Activated naive CD4-positive, alpha-beta T cell treated with anti-CD3 and anti-CD28 coated beads, Interleukin-2, amount 50 U/mL, for 24 hours (primary cell): ENCODE results near the gene ACOT12.

Experiments
- H3K27ac Mint-ChIP-seq: one replicate; pipeline ENCODE4 v1.8.0; 2021; ENCODE audit warnings: mild to moderate bottlenecking, mixed read lengths
- H3K27me3 Mint-ChIP-seq: one replicate; pipeline ENCODE4 v1.8.0; 2021; ENCODE audit warnings: mixed read lengths
- H3K36me3 Mint-ChIP-seq: one replicate; pipeline ENCODE4 v1.8.0; 2021; ENCODE audit warnings: mixed read lengths
- H3K4me1 Mint-ChIP-seq: one replicate; pipeline ENCODE4 v1.8.0; 2021; ENCODE audit warnings: mixed read lengths
- H3K4me3 Mint-ChIP-seq: one replicate; pipeline ENCODE4 v1.8.0; 2021; ENCODE audit warnings: mild to moderate bottlenecking, mixed read lengths
- H3K9me3 Mint-ChIP-seq: one replicate; pipeline ENCODE4 v1.8.0; 2021; ENCODE audit warnings: mixed read lengths

ACOT12 gene

DNA sequence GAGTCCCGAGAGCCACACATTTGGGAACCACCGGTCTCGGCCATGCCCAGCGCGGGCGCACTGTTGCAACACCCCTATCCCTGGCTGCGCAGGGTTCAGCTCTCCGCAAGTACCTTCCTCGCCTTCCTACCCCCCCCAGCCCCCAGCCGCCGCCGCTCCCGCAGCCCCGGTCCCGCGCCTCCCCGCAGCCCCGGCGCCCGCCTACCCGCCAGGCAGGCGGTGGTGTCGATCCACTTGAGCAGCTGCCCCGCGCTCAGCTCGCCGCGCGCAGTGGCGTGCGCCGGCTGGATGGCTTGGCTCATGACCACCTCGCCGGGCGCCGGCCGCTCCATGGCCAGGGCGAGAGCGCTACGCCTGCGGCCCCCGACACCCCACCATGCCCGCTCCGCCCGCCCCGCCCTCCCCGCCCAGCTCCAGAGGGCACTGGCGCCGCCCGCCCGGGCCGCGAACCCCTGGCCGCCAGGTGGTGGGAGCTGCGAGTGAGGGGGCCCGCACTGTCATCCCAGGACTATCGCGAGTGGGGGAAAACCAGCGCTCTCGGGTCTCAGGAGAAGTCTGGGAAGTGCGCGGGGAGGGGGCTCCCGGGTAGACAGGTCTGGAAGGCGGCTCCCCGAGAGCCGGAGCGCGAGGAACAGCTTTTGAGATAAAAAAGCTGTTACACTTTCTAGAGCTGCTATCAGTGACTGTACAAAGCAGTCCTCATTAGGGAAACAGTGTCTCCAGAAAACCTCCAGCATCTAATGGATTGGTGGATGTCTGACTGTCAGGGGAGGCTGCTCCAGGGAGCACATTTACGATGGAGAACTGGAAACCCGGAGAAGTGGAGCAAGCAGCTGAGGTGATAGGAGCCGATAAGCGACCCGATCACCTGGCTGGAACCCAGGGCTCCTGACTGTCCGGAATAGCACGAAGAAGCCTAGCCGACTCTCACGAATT is at the start of gene ACOT12:
Gene ACOT12, minus strand, starts transcription at position 352 of the 936 bp plus-strand sequence. Its CDS starts 20 bp downstream, at position 332.
- Mint-ChIP-seq H3K27ac (no peak within 1 kb of the TSS), H3K9me3 (peaks cover 5% of the 10 kb centered on the region), H3K4me3 (peak within 1 kb of the TSS; percentile 23), H3K27me3 (peaks cover 48% of the 10 kb centered on the region), H3K4me1 (peaks cover 5% of the 10 kb centered on the region), H3K36me3 (no peaks in the 10 kb centered on the region)

GRCh38 chr5:81435023-81435422 is 41.1 kb upstream of the ACOT12 start:
- Mint-ChIP-seq H3K4me3 (no peak overlapping the region), H3K4me1 (no peaks in the 10 kb centered on the region), H3K9me3 (no peaks in the 10 kb centered on the region), H3K36me3 (peaks cover 3% of the 10 kb centered on the region), H3K27ac (no peak overlapping the region), H3K27me3 (no peaks in the 10 kb centered on the region)

GRCh38 chr5:81429985-81430384 is 36.1 kb upstream of the ACOT12 start:
- Mint-ChIP-seq H3K27ac (no peak overlapping the region), H3K4me1 (peaks cover 12% of the 10 kb centered on the region), H3K27me3 (no peaks in the 10 kb centered on the region), H3K4me3 (no peak overlapping the region), H3K9me3 (no peaks in the 10 kb centered on the region), H3K36me3 (no peaks in the 10 kb centered on the region)

DNA sequence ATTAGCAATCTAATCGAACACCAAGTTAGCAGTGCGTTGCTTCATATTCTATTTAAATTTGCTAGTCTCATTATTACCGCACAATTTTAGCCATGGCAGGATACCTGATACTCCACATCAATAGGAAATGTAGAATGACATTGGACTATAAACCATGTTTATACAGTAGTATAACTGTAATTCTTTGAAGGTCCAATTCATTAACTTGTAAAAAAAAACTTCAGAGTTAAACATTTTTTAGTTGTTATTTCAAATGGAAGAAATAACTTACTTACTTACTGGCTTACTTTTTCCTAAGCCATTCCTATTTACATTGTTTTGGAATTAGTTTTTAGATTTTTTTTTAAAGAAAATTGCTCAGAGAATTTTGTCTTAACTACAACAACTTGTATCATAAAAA is 35.4 kb upstream of the ACOT12 start:
- no peak overlapping the region for H3K4me3 Mint-ChIP-seq
- no peaks in the 10 kb centered on the region for H3K36me3 Mint-ChIP-seq
- no peaks in the 10 kb centered on the region for H3K27me3 Mint-ChIP-seq
- peaks cover 12% of the 10 kb centered on the region for H3K4me1 Mint-ChIP-seq
- H3K9me3 Mint-ChIP-seq, result no peaks in the 10 kb centered on the region
- H3K27ac Mint-ChIP-seq, result no peak overlapping the region

GRCh38 chr5:81428861-81429260 is 34.9 kb upstream of the ACOT12 start:
- H3K27me3 Mint-ChIP-seq, result no peaks in the 10 kb centered on the region
- no peak overlapping the region for H3K4me3 Mint-ChIP-seq
- H3K36me3 Mint-ChIP-seq, result no peaks in the 10 kb centered on the region
- peaks cover 12% of the 10 kb centered on the region for H3K4me1 Mint-ChIP-seq
- H3K9me3 Mint-ChIP-seq, result no peaks in the 10 kb centered on the region
- no peak overlapping the region for H3K27ac Mint-ChIP-seq

GRCh38 chr5:81428446-81428845 is 34.5 kb upstream of the ACOT12 start:
- Mint-ChIP-seq H3K4me1 (peaks cover 12% of the 10 kb centered on the region), H3K27ac (no peak overlapping the region), H3K27me3 (no peaks in the 10 kb centered on the region), H3K36me3 (no peaks in the 10 kb centered on the region), H3K9me3 (no peaks in the 10 kb centered on the region), H3K4me3 (no peak overlapping the region)

DNA sequence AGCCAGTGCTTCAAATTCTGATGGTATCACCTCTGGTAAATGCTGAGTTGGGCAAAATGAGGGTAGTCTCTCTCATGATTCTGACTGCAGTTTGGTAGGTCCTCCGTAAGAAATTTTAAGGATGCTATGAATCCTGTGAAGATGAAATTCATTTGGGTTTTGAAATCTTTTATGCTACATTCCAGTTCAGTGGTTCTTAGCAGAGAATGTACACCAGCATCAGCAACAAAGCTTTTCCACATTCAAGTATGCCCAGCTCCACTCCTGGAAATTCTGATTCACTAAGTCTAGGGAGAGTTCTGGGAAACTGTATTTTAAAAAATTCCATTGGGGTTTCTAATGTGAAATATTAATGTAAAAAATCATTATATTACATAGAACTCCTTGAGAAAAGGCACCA is 33.6 kb upstream of the ACOT12 start:
- H3K4me1 Mint-ChIP-seq, result peaks cover 12% of the 10 kb centered on the region
- no peaks in the 10 kb centered on the region for H3K36me3 Mint-ChIP-seq
- H3K4me3 Mint-ChIP-seq, result no peak overlapping the region
- H3K9me3 Mint-ChIP-seq, result no peaks in the 10 kb centered on the region
- no peaks in the 10 kb centered on the region for H3K27me3 Mint-ChIP-seq
- H3K27ac Mint-ChIP-seq, result no peak overlapping the region

DNA sequence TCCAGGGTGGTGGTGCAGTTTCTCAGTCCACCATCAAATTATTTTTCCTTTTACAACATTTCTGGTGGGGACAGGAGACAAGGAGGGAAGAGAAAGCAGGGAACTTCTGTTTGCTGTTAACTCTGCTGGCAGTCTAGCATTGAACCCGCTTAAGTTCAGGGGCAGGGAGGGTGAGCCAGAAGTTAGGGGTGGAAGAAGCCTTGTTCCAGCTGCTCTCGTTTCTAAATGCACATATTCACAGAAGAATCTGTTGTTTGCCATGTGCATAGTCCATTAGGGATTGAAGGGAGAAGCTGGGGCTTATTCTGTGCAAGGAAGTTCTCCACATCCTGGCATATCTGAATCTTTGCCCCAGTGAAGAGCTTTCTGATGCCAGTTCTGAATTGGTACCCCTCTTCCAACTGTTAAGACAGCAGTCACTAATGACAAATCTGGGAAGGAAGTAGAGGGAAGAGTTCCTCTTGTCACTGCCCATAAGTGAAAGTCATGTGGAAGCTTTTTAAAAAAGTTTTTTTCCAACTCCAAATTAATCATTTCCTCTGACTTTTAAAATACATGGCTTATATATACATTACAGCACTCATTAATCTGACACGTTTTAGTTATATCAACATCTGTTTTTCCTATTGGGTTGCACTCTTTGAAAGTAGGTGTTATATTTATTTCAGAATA is 32.6 kb upstream of the ACOT12 start:
- H3K36me3 Mint-ChIP-seq, result no peaks in the 10 kb centered on the region
- H3K4me1 Mint-ChIP-seq, result peaks cover 12% of the 10 kb centered on the region
- H3K9me3 Mint-ChIP-seq, result no peaks in the 10 kb centered on the region
- no peak overlapping the region for H3K4me3 Mint-ChIP-seq
- peak overlapping the region; percentile 1 for H3K27ac Mint-ChIP-seq
- no peaks in the 10 kb centered on the region for H3K27me3 Mint-ChIP-seq

GRCh38 chr5:81425569-81425968 is 31.6 kb upstream of the ACOT12 start:
- Mint-ChIP-seq H3K36me3 (no peaks in the 10 kb centered on the region), H3K9me3 (no peaks in the 10 kb centered on the region), H3K27ac (no peak overlapping the region), H3K4me1 (peaks cover 12% of the 10 kb centered on the region), H3K27me3 (no peaks in the 10 kb centered on the region), H3K4me3 (no peak overlapping the region)

- H3K27me3 Mint-ChIP-seq, result no peaks in the 10 kb centered on the region
- H3K4me1 Mint-ChIP-seq, result peaks cover 18% of the 10 kb centered on the region
- H3K4me3 Mint-ChIP-seq, result no peak overlapping the region
- H3K27ac Mint-ChIP-seq, result no peak overlapping the region
- H3K36me3 Mint-ChIP-seq, result peaks cover 4% of the 10 kb centered on the region
- H3K9me3 Mint-ChIP-seq, result no peaks in the 10 kb centered on the region
Measured at GRCh38 chr5:81424728-81425127, 30.8 kb upstream of the ACOT12 start.

- H3K27ac Mint-ChIP-seq, result no peak overlapping the region
- H3K4me1 Mint-ChIP-seq, result peaks cover 18% of the 10 kb centered on the region
- no peaks in the 10 kb centered on the region for H3K9me3 Mint-ChIP-seq
- no peaks in the 10 kb centered on the region for H3K27me3 Mint-ChIP-seq
- H3K36me3 Mint-ChIP-seq, result peaks cover 6% of the 10 kb centered on the region
- H3K4me3 Mint-ChIP-seq, result no peak overlapping the region
Measured at GRCh38 chr5:81422671-81423070, 28.7 kb upstream of the ACOT12 start.

DNA sequence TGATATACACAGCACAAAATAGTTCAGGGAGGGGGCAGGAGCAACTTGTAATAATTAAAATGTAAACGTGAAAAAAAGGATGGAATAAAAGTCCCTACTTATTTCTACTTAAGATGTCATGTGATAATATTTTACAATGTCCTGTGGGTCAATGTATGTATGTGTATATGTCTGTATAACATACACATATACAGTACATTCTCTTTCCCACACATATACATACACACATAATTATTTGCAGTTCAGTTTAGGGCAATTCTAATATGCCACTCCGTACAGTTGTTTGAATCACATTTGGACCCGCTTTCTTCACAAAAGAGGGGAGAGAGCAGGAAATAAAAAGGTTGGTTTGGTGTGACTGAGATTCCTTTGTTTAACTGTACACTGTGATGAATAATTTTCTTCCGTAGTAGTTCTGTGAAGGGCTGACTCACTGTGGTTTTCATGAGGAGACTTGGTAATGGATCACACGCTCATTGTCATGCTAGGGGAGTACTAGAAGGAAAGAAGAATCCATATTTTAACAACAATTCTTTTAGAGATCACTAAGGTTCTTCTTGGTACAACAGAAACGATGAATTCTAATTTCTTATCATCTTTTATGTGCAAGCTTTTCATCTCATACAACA is 26.2 kb upstream of the ACOT12 start:
- Mint-ChIP-seq H3K4me1 (peaks cover 6% of the 10 kb centered on the region), H3K4me3 (no peak overlapping the region), H3K9me3 (no peaks in the 10 kb centered on the region), H3K27me3 (no peaks in the 10 kb centered on the region), H3K27ac (no peak overlapping the region), H3K36me3 (peaks cover 6% of the 10 kb centered on the region)

DNA sequence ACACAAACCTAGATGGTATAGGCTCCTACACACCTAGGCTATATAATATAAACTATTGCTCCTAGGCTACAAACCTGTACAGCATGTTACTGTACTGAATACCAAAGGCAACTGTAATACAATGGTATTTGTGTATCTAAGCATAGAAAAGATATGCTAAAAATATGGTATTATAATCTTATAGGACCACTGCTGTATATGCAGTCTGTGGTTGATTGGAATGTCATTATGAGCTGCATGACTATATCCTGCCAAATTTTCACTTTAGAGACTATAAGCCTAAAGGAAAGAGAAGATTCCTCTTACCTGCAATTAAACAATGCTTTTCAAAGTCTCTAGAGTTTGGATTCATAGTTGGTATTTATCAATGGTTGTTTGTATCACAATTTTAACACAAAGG is 24.7 kb upstream of the ACOT12 start:
- peaks cover 6% of the 10 kb centered on the region for H3K36me3 Mint-ChIP-seq
- no peak overlapping the region for H3K27ac Mint-ChIP-seq
- no peaks in the 10 kb centered on the region for H3K27me3 Mint-ChIP-seq
- no peak overlapping the region for H3K4me3 Mint-ChIP-seq
- no peaks in the 10 kb centered on the region for H3K9me3 Mint-ChIP-seq
- H3K4me1 Mint-ChIP-seq, result peaks cover 6% of the 10 kb centered on the region

- peaks cover 6% of the 10 kb centered on the region for H3K36me3 Mint-ChIP-seq
- peaks cover 6% of the 10 kb centered on the region for H3K4me1 Mint-ChIP-seq
- no peak overlapping the region for H3K27ac Mint-ChIP-seq
- no peaks in the 10 kb centered on the region for H3K27me3 Mint-ChIP-seq
- H3K9me3 Mint-ChIP-seq, result no peaks in the 10 kb centered on the region
- H3K4me3 Mint-ChIP-seq, result no peak overlapping the region
Measured at GRCh38 chr5:81417052-81417451, 23.1 kb upstream of the ACOT12 start.

GRCh38 chr5:81409896-81410295 is 16.0 kb upstream of the ACOT12 start:
- Mint-ChIP-seq H3K9me3 (no peaks in the 10 kb centered on the region), H3K27ac (no peak overlapping the region), H3K27me3 (no peaks in the 10 kb centered on the region), H3K4me3 (no peak overlapping the region), H3K36me3 (peaks cover 4% of the 10 kb centered on the region), H3K4me1 (no peaks in the 10 kb centered on the region)

DNA sequence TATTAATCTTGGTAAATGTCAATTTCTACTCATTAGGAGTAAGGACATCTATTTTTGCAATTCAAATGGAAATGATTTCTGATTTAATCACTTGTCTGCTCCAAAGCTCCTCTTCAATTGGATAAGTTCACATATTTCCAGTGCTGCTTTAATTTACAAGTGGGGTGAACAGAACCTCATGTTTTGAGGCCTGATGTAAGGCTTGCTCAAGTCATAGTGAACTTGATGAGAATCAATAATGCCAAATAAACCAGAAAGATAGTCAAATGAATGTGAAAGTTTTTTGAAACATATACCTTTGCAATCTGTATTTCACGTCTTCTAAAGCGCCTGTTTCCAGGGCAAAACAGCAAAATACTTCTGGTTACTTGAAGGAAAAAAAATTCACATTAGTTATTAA is 15.4 kb upstream of the ACOT12 start:
- no peak overlapping the region for H3K4me3 Mint-ChIP-seq
- H3K36me3 Mint-ChIP-seq, result peaks cover 4% of the 10 kb centered on the region
- H3K4me1 Mint-ChIP-seq, result no peaks in the 10 kb centered on the region
- H3K9me3 Mint-ChIP-seq, result no peaks in the 10 kb centered on the region
- no peak overlapping the region for H3K27ac Mint-ChIP-seq
- H3K27me3 Mint-ChIP-seq, result no peaks in the 10 kb centered on the region
